ENCODE results near the gene PLD5.

The PLD5 gene

GRCh38 chr1:242034392-242034791, 490.1 kb downstream of the PLD5 start:
- DNase-seq: no peak

GRCh38 chr1:242033447-242033846, 491.1 kb downstream of the PLD5 start:
- DNase-seq: no peak

All from stimulated activated CD4-positive, alpha-beta T cell treated with anti-CD3 and anti-CD28 coated beads, Interleukin-1b, Interleukin-23, amount 100 ng/mL, for 48 hours (primary cell).